Spinal cord (tissue), 10 donors: ENCODE results near the gene ARL2. TPM values are rescaled to one million over a fixed set of nuclear protein-coding genes. Genes with fewer than 3 reads are reported as not detected.

ENCODE experiments used
- DNase-seq, 6 donors: peaks; one replicate each; pipeline versions ENCODE4 v3.0.0 to v3.0.0-alpha.2; 2013 to 2015; ENCODE audit warnings: low spot score in 6 of 6, low read depth in 4 of 6
- H3K27ac ChIP-seq: one replicate; pipeline ENCODE4 v1.5.1; 2013; ENCODE audit warnings: low read depth, low read length, control low read depth
- H3K27me3 ChIP-seq: one replicate; pipeline ENCODE4 v1.6.1; 2013; ENCODE audit warnings: low read length; ENCODE audit not compliant: control insufficient read depth, insufficient read depth
- H3K36me3 ChIP-seq: one replicate; pipeline ENCODE4 v1.6.1; 2013; ENCODE audit warnings: low read length; ENCODE audit not compliant: control insufficient read depth, insufficient read depth
- H3K4me1 ChIP-seq: one replicate; pipeline ENCODE4 v1.6.1; 2013; ENCODE audit warnings: low read length; ENCODE audit not compliant: control insufficient read depth, insufficient read depth
- H3K4me3 ChIP-seq: one replicate; pipeline ENCODE4 v1.5.1; 2013; ENCODE audit warnings: low read depth, low read length, control low read depth
- H3K9me3 ChIP-seq: one replicate; pipeline ENCODE4 v1.6.1; 2013; ENCODE audit warnings: low read length; ENCODE audit not compliant: control insufficient read depth, insufficient read depth
- WGBS: methylation state at CpG from one replicate; pipeline ENCODE4 v1.1.5; 2013; ENCODE audit warnings: missing lambda C conversion rate; ENCODE audit not compliant: insufficient coverage; 5-methylcytosine and 5-hydroxymethylcytosine counted together
- polyA plus RNA-seq, 2 donors: library from polyadenylated mRNA; unstranded; fragments of 120-200 nt; gene quantifications; one replicate each; pipeline ENCODE4 v1.2.1, GENCODE V29; 2013; ENCODE audit not compliant: insufficient read length in 2 of 2
- small RNA-seq: library from RNA; depleted of rRNA; stranded (forward); fragments of <200 nt; gene quantifications from one replicate; pipeline ENCODE3, GENCODE V24; 2014; ENCODE audit warnings: low replicate concordance
- total RNA-seq, 2 donors: library from RNA; depleted of rRNA in 1 of 2; stranded (reverse); fragments of 120-200 nt in 1 of 2; fragments of >200 nt in 1 of 2; gene quantifications; one replicate each; pipeline versions ENCODE4 v1.2.3 to v1.2.4, GENCODE V29; 2013 to 2014
- donor health status: healthy.

ARL2 gene
- total and polyA plus RNA-seq, 4 donors, result 75.4 to 123 (median 120) TPM

DNA sequence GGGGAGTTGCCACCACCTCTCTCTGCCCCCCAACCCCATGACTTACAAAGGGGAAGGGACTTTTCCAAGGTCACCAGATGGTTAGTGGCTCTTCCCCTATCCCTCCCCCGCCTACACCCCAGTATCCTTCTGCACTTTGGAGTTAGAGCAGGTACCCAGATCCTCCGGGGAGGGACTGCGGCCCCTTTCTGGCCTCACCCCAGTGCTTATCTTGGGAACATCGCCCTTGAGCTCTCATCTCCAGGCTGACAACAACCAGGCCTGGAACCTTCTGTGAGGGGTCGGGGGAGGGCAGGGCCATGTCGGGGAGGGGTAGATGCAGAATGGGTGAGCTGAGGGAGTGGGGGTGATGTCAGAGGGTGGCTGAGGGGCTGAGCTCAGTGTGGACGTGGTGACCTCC, 51.9 kb downstream of the ARL2 start:
- no peaks in the 10 kb centered on the region for H3K36me3 ChIP-seq
- no peak overlapping the region for H3K4me3 ChIP-seq
- no peak for DNase-seq
- H3K4me1 ChIP-seq, result no peaks in the 10 kb centered on the region
- no peak overlapping the region for H3K27ac ChIP-seq
- 82% methylated on average over 7 of the region's 7 CpGs for WGBS
- no peaks in the 10 kb centered on the region for H3K27me3 ChIP-seq
- H3K9me3 ChIP-seq, result no peaks in the 10 kb centered on the region

DNA sequence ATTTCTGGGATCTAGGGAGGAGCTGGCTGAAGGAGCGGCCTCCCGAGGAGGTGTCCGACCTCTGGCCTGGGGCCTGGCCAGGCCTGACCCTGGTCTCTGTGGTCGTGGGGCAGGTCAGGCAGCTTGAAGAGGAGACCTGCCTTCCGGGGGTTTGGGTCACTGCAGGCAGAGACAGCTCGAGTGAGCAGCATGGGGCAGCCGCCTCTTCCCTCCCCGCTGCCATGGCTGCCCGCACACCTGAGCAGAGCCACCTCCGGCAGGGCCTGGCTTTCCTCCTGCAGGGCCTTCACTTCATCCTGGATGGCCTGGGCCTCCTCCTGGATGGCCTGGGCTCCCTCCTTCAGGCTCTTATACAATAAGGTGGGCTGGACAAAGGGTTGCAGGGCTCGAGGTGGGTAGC, 52.4 kb downstream of the ARL2 start:
- Histone ChIP-seq H3K4me1 (no peaks in the 10 kb centered on the region), H3K9me3 (no peaks in the 10 kb centered on the region), H3K36me3 (no peaks in the 10 kb centered on the region), H3K27me3 (no peaks in the 10 kb centered on the region), H3K4me3 (no peak overlapping the region), H3K27ac (no peak overlapping the region)
- 69% methylated on average over 11 of the region's 11 CpGs for WGBS
- DNase-seq, result no peak

GRCh38 chr11:65066805-65067291, 52.9 kb downstream of the ARL2 start:
- Histone ChIP-seq H3K4me3 (no peak overlapping the region), H3K36me3 (no peaks in the 10 kb centered on the region), H3K9me3 (no peaks in the 10 kb centered on the region), H3K4me1 (no peaks in the 10 kb centered on the region), H3K27ac (no peak overlapping the region), H3K27me3 (no peaks in the 10 kb centered on the region)
- WGBS, result 38% methylated on average over 3 of the region's 4 CpGs
- DNase-seq, result peak in 1 of 6 donors; percentile 23

GRCh38 chr11:65067446-65067845, 53.5 kb downstream of the ARL2 start:
- Histone ChIP-seq H3K27ac (no peak overlapping the region), H3K36me3 (no peaks in the 10 kb centered on the region), H3K9me3 (no peaks in the 10 kb centered on the region), H3K4me3 (no peak overlapping the region), H3K4me1 (no peaks in the 10 kb centered on the region), H3K27me3 (no peaks in the 10 kb centered on the region)
- 71% methylated on average over 8 of the region's 10 CpGs for WGBS
- DNase-seq, result no peak

GRCh38 chr11:65069217-65069616, 55.3 kb downstream of the ARL2 start:
- Histone ChIP-seq H3K4me1 (no peaks in the 10 kb centered on the region), H3K36me3 (no peaks in the 10 kb centered on the region), H3K4me3 (no peak overlapping the region), H3K9me3 (no peaks in the 10 kb centered on the region), H3K27me3 (no peaks in the 10 kb centered on the region), H3K27ac (no peak overlapping the region)
- WGBS, result 82% methylated on average over 3 of the region's 9 CpGs
- DNase-seq, result no peak

Small RNA genes lying within 50 kb of the gene (small RNA-seq; reads per million reads assigned to genes)
- not detected for gene MIR6879
- gene SNX15, result not detected

Other genes starting within 250 kb of the ARL2 start
- gene SF1, start 235.6 kb upstream of the ARL2 start, total RNA-seq, result 100 to 1,000 TPM; 102 to 118 TPM
- 100 to 1,000 TPM; 286 to 377 TPM for gene SF1, start 235.6 kb upstream of the ARL2 start, polyA plus RNA-seq
- gene MAP4K2, start 210.9 kb upstream of the ARL2 start, total RNA-seq, result 10 to 100 TPM; 15.3 to 26.3 TPM
- 10 to 100 TPM; 36.0 to 47.7 TPM for gene MAP4K2, start 210.9 kb upstream of the ARL2 start, polyA plus RNA-seq
- 10 to 100 TPM; 12.4 to 17.6 TPM for gene MEN1, start 203.6 kb upstream of the ARL2 start, total RNA-seq
- 10 to 100 TPM; 39.3 to 46.7 TPM for gene MEN1, start 203.6 kb upstream of the ARL2 start, polyA plus RNA-seq
- 1 to 10 TPM in 1 of 2 donors, under 1 TPM in 1; 0.59 to 2.0 TPM for gene CDC42BPG, start 169.5 kb upstream of the ARL2 start, total RNA-seq
- gene CDC42BPG, start 169.5 kb upstream of the ARL2 start, polyA plus RNA-seq, result 1 to 10 TPM in 1 of 2 donors, under 1 TPM in 1; 0.43 to 1.5 TPM
- 10 to 100 TPM; 40.9 to 75.8 TPM for gene EHD1, start 135.5 kb upstream of the ARL2 start, total RNA-seq
- gene EHD1, start 135.5 kb upstream of the ARL2 start, polyA plus RNA-seq, result 100 to 1,000 TPM in 1 of 2 donors, 10 to 100 TPM in 1; 82.4 to 102 TPM
- gene ATG2A, start 97.0 kb upstream of the ARL2 start, total RNA-seq, result 10 to 100 TPM in 1 of 2 donors, 1 to 10 TPM in 1; 8.1 to 14.7 TPM
- 10 to 100 TPM; 26.0 to 26.8 TPM for gene ATG2A, start 97.0 kb upstream of the ARL2 start, polyA plus RNA-seq
- 10 to 100 TPM; 26.3 to 40.0 TPM for gene PPP2R5B, start 89.5 kb upstream of the ARL2 start, total RNA-seq
- gene PPP2R5B, start 89.5 kb upstream of the ARL2 start, polyA plus RNA-seq, result 10 to 100 TPM; 96.4 to 99.8 TPM
- gene GPHA2, start 78.3 kb upstream of the ARL2 start, total RNA-seq, result 1 to 10 TPM in 1 of 2 donors, under 1 TPM in 1; 0.59 to 3.5 TPM
- 1 to 10 TPM in 1 of 2 donors, not detected in 1; 1.9 TPM for gene GPHA2, start 78.3 kb upstream of the ARL2 start, polyA plus RNA-seq
- under 1 TPM in 1 of 2 donors, not detected in 1; 0.50 TPM for gene MAJIN, start 42.1 kb upstream of the ARL2 start, total RNA-seq
- gene MAJIN, start 42.1 kb upstream of the ARL2 start, polyA plus RNA-seq, result under 1 TPM in 1 of 2 donors, not detected in 1; 0.42 TPM
- gene BATF2, start 17.2 kb upstream of the ARL2 start, total RNA-seq, result under 1 TPM; 0.99 TPM
- gene BATF2, start 17.2 kb upstream of the ARL2 start, polyA plus RNA-seq, result 1 to 10 TPM in 1 of 2 donors, under 1 TPM in 1; 0.76 to 1.0 TPM
- gene SNX15, start 13.3 kb downstream of the ARL2 start, total RNA-seq, result 10 to 100 TPM; 14.4 to 25.7 TPM
- gene SNX15, start 13.3 kb downstream of the ARL2 start, polyA plus RNA-seq, result 10 to 100 TPM; 30.6 to 32.4 TPM
- 1 to 10 TPM; 4.0 to 6.4 TPM for gene SAC3D1, start 27.1 kb downstream of the ARL2 start, total RNA-seq
- 10 to 100 TPM; 16.5 to 18.0 TPM for gene SAC3D1, start 27.1 kb downstream of the ARL2 start, polyA plus RNA-seq
- 10 to 100 TPM in 1 of 2 donors, 1 to 10 TPM in 1; 7.7 to 25.2 TPM for gene NAALADL1, start 44.4 kb downstream of the ARL2 start, total RNA-seq
- gene NAALADL1, start 44.4 kb downstream of the ARL2 start, polyA plus RNA-seq, result 1 to 10 TPM; 5.5 to 8.1 TPM
- gene CDCA5, start 69.9 kb downstream of the ARL2 start, total RNA-seq, result 1 to 10 TPM; 5.4 to 8.7 TPM
- 10 to 100 TPM; 14.1 to 15.0 TPM for gene CDCA5, start 69.9 kb downstream of the ARL2 start, polyA plus RNA-seq
- gene ZFPL1, start 70.1 kb downstream of the ARL2 start, total RNA-seq, result 10 to 100 TPM; 19.4 to 32.6 TPM
- gene ZFPL1, start 70.1 kb downstream of the ARL2 start, polyA plus RNA-seq, result 10 to 100 TPM; 35.8 to 37.6 TPM
- gene VPS51, start 82.1 kb downstream of the ARL2 start, total RNA-seq, result 100 to 1,000 TPM in 1 of 2 donors, 10 to 100 TPM in 1; 91.4 to 122 TPM
- gene VPS51, start 82.1 kb downstream of the ARL2 start, polyA plus RNA-seq, result 100 to 1,000 TPM; 158 to 165 TPM
- gene TM7SF2, start 97.7 kb downstream of the ARL2 start, total RNA-seq, result 10 to 100 TPM; 46.6 to 61.8 TPM
- 100 to 1,000 TPM; 104 to 118 TPM for gene TM7SF2, start 97.7 kb downstream of the ARL2 start, polyA plus RNA-seq
- gene ZNHIT2, start 103.5 kb downstream of the ARL2 start, total RNA-seq, result 10 to 100 TPM in 1 of 2 donors, 1 to 10 TPM in 1; 2.7 to 10.7 TPM
- gene ZNHIT2, start 103.5 kb downstream of the ARL2 start, polyA plus RNA-seq, result 10 to 100 TPM; 10.2 to 14.0 TPM
- gene FAU, start 108.0 kb downstream of the ARL2 start, total RNA-seq, result 100 to 1,000 TPM; 174 to 693 TPM
- 100 to 1,000 TPM; 603 to 622 TPM for gene FAU, start 108.0 kb downstream of the ARL2 start, polyA plus RNA-seq
- 10 to 100 TPM; 36.7 to 55.3 TPM for gene MRPL49, start 108.2 kb downstream of the ARL2 start, total RNA-seq
- gene MRPL49, start 108.2 kb downstream of the ARL2 start, polyA plus RNA-seq, result 10 to 100 TPM; 42.5 to 45.0 TPM
- 10 to 100 TPM; 14.3 to 18.3 TPM for gene SYVN1, start 120.4 kb downstream of the ARL2 start, total RNA-seq
- 10 to 100 TPM; 44.2 to 52.6 TPM for gene SYVN1, start 120.4 kb downstream of the ARL2 start, polyA plus RNA-seq
- not detected for gene SPDYC, start 156.1 kb downstream of the ARL2 start, total RNA-seq
- gene SPDYC, start 156.1 kb downstream of the ARL2 start, polyA plus RNA-seq, result under 1 TPM in 1 of 2 donors, not detected in 1; 0.17 TPM
- 10 to 100 TPM; 48.0 to 69.5 TPM for gene CAPN1, start 167.8 kb downstream of the ARL2 start, total RNA-seq
- 100 to 1,000 TPM in 1 of 2 donors, 10 to 100 TPM in 1; 99.4 to 115 TPM for gene CAPN1, start 167.8 kb downstream of the ARL2 start, polyA plus RNA-seq
- gene POLA2, start 247.8 kb downstream of the ARL2 start, total RNA-seq, result 1 to 10 TPM; 7.2 to 9.1 TPM
- gene POLA2, start 247.8 kb downstream of the ARL2 start, polyA plus RNA-seq, result 10 to 100 TPM in 1 of 2 donors, 1 to 10 TPM in 1; 9.7 to 16.2 TPM